HL-60 (cell line): Measurements from ENCODE around the gene NAV2.

ENCODE experiments used
- DNase-seq, 2 experiments: peaks; one replicate each; pipeline ENCODE4 v3.0.0-alpha.2; 2010 to 2020; ENCODE audit warnings: low read depth in 1 of 2, low spot score in 1 of 2
- H3K27ac ChIP-seq: fragments of 250-450 bp; sonication (Bioruptor Pico); replicated peaks from 2 replicates; pipeline ENCODE4 v1.5.1; 2020; ENCODE audit warnings: mild to moderate bottlenecking, moderate library complexity
- H3K27me3 ChIP-seq: fragments of 250-450 bp; sonication (Bioruptor Pico); 2 replicates; pipeline ENCODE4 v1.5.1; 2021; ENCODE audit warnings: mild to moderate bottlenecking, moderate library complexity; ENCODE audit not compliant: insufficient read depth, poor library complexity, severe bottlenecking
- H3K4me3 ChIP-seq: replicated peaks from 2 replicates; pipeline ENCODE4 v1.5.1; 2011; ENCODE audit warnings: mild to moderate bottlenecking, control low read depth, low read length; ENCODE audit not compliant: insufficient read depth
- CTCF ChIP-seq: IDR thresholded peaks from one replicate; pipeline ENCODE4 v1.5.1; 2011; ENCODE audit warnings: low read length, control low read depth, inconsistent platforms; ENCODE audit not compliant: insufficient read depth
- GABPA ChIP-seq: IDR thresholded peaks from 2 replicates; pipeline ENCODE4 v1.6.1; 2012; ENCODE audit warnings: low read depth
- POLR2AphosphoS5 ChIP-seq: IDR thresholded peaks from 2 replicates; pipeline ENCODE4 v1.6.1; 2012; ENCODE audit warnings: low read depth
- REST ChIP-seq: IDR thresholded peaks from 2 replicates; pipeline ENCODE4 v1.6.1; 2012; ENCODE audit warnings: low read depth; ENCODE audit not compliant: insufficient replicate concordance
- SPI1 ChIP-seq: IDR thresholded peaks from 2 replicates; pipeline ENCODE4 v1.6.1; 2012; ENCODE audit warnings: low read depth, mild to moderate bottlenecking, borderline replicate concordance

NAV2 gene

DNA sequence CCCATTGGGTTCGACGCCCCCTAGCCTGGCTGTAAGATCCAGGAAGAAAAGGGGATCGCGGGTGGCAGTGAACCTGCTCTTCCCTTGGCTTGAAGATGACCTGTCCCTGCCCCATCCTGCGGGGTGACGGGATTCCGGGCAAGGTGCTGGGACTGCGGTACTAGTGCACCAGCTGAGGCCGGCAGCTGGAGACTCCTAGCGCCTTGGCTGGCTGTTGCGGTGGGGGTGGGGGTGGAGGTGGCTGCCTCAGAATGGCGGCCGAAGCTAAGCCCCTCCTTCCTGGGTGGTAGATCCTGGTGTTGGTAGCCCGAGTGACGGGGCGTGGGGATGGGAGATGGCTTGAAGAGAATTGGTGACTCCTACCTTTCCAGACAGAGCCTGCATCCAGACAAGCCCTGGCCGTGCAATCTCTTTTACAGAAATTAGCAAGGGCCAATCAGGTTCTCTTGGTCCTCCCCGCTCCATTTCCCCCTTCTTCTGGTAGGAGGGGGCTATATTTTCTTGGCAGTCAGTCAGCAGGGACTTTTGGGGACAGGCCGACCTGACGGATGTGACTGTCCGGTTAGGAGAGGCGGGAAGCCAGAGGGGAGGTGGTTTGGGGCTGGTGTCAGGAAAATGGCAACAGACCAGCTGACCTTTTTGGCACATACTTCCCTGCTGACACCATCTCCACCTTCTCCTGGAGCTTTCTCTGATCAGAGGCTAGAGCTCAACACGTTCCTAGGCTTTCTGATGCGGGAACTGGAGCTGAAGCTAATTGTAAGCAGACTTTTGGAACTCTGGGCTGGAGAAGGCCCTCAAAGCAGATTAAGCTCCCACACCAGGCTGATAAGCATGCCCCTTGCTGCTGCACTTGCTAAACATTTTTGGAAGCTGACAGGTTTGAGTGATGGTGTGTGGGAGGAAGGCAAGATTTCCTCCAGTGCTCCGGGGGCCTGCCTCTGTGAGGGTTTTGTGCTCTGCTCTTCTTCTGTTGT is 2.0 kb downstream of the NAV2 start:
- Histone ChIP-seq H3K4me3 (no peak overlapping the region), H3K27me3 (peaks cover 46% of the 10 kb centered on the region), H3K27ac (no peak overlapping the region)
- DNase-seq = no peak
- TF ChIP-seq REST = no peak
- no peak for TF ChIP-seq CTCF
- TF ChIP-seq SPI1 = no peak
- no peak for TF ChIP-seq GABPA
- TF ChIP-seq POLR2AphosphoS5 = no peak

GRCh38 chr11:19715373-19715772 is 2.7 kb downstream of the NAV2 start:
- H3K27ac ChIP-seq = no peak overlapping the region
- peaks cover 46% of the 10 kb centered on the region for H3K27me3 ChIP-seq
- H3K4me3 ChIP-seq = no peak overlapping the region
- TF ChIP-seq POLR2AphosphoS5 (no peak), CTCF (no peak), GABPA (no peak)
- no peak for DNase-seq

- Histone ChIP-seq H3K27ac (no peak overlapping the region), H3K27me3 (peaks cover 27% of the 10 kb centered on the region), H3K4me3 (no peak overlapping the region)
- no peak for DNase-seq
- TF ChIP-seq SPI1 (no peak), POLR2AphosphoS5 (no peak), REST (no peak), CTCF (no peak), GABPA (no peak)
Observed at GRCh38 chr11:19718051-19718450, 5.4 kb downstream of the NAV2 start.
